Mesothelial cell of epicardium (in vitro differentiated cells): ENCODE measurements around the gene LRRC4. TPM values are rescaled to one million over a fixed set of nuclear protein-coding genes. Genes with fewer than 3 reads are reported as not detected.
A peak's percentile ranks its signal among the peaks of the same experiment; 100 is the strongest.

Experiments used
- DNase-seq, 2 experiments: peaks; one replicate each; pipeline ENCODE4 v3.0.0; 2021; ENCODE audit warnings: low spot score in 2 of 2; ENCODE audit not compliant: unreplicated experiment in 2 of 2
- H3K27ac Mint-ChIP-seq: 2 replicates; pipeline ENCODE4 v1.8.0; 2021; ENCODE audit warnings: mixed read lengths
- H3K27me3 Mint-ChIP-seq: 2 replicates; pipeline ENCODE4 v1.8.0; 2021; ENCODE audit warnings: low read depth, mixed read lengths
- H3K36me3 Mint-ChIP-seq: 2 replicates; pipeline ENCODE4 v1.8.0; 2021; ENCODE audit warnings: mixed read lengths
- H3K4me1 Mint-ChIP-seq: 2 replicates; pipeline ENCODE4 v1.8.0; 2021; ENCODE audit warnings: mixed read lengths
- H3K4me3 Mint-ChIP-seq: 2 replicates; pipeline ENCODE4 v1.8.0; 2021; ENCODE audit warnings: mild to moderate bottlenecking, moderate library complexity, mixed read lengths
- H3K9me3 Mint-ChIP-seq: 2 replicates; pipeline ENCODE4 v1.8.0; 2021; ENCODE audit warnings: mixed read lengths
- CTCF ChIP-seq: fragments of 200-600 bp; sonication (generic); IDR thresholded peaks from one replicate; pipeline ENCODE4 v1.5.0; 2021; ENCODE audit warnings: antibody characterized with exemption; ENCODE audit not compliant: unreplicated experiment
- total RNA-seq: library from RNA; stranded (reverse); gene quantifications from 3 replicates; pipeline ENCODE4 v1.2.1, GENCODE V29; 2021

LRRC4 gene
- total RNA-seq, 1 donor from 2014 or later, result 3.2 TPM

- Mint-ChIP-seq H3K27ac (no peak overlapping the region), H3K4me1 (peaks cover 19% of the 10 kb centered on the region), H3K4me3 (no peak overlapping the region), H3K36me3 (peaks cover 12% of the 10 kb centered on the region), H3K27me3 (peaks cover 15% of the 10 kb centered on the region), H3K9me3 (no peaks in the 10 kb centered on the region)
- DNase-seq, result no peak
- no peak for TF ChIP-seq CTCF
Observed at GRCh38 chr7:128025380-128025779, 5.9 kb downstream of the LRRC4 start.

- Mint-ChIP-seq H3K27ac (no peak overlapping the region), H3K9me3 (no peaks in the 10 kb centered on the region), H3K4me3 (no peak overlapping the region), H3K27me3 (peaks cover 3% of the 10 kb centered on the region), H3K4me1 (peaks cover 17% of the 10 kb centered on the region), H3K36me3 (peaks cover 8% of the 10 kb centered on the region)
- DNase-seq, result no peak
- TF ChIP-seq CTCF, result no peak
Observed at GRCh38 chr7:128024151-128024550, 7.1 kb downstream of the LRRC4 start.

- Mint-ChIP-seq H3K4me1 (peaks cover 16% of the 10 kb centered on the region), H3K27ac (no peak overlapping the region), H3K9me3 (no peaks in the 10 kb centered on the region), H3K4me3 (no peak overlapping the region), H3K27me3 (no peaks in the 10 kb centered on the region), H3K36me3 (peaks cover 4% of the 10 kb centered on the region)
- TF ChIP-seq CTCF, result no peak
- DNase-seq, result no peak
Observed at GRCh38 chr7:128022631-128023532, 8.4 kb downstream of the LRRC4 start.

- Mint-ChIP-seq H3K9me3 (no peaks in the 10 kb centered on the region), H3K27ac (no peak overlapping the region), H3K4me3 (no peak overlapping the region), H3K27me3 (no peaks in the 10 kb centered on the region), H3K36me3 (peaks cover 4% of the 10 kb centered on the region), H3K4me1 (peaks cover 9% of the 10 kb centered on the region)
- DNase-seq, result no peak
- no peak for TF ChIP-seq CTCF
Observed at GRCh38 chr7:128021366-128021765, 9.9 kb downstream of the LRRC4 start.

GRCh38 chr7:128020159-128020558 lies 11.1 kb downstream of the LRRC4 start:
- peaks cover 4% of the 10 kb centered on the region for H3K36me3 Mint-ChIP-seq
- no peak overlapping the region for H3K27ac Mint-ChIP-seq
- H3K4me1 Mint-ChIP-seq, result peaks cover 9% of the 10 kb centered on the region
- no peaks in the 10 kb centered on the region for H3K27me3 Mint-ChIP-seq
- TF ChIP-seq CTCF, result peak; percentile 64
- DNase-seq, result no peak
- no peak overlapping the region for H3K4me3 Mint-ChIP-seq
- H3K9me3 Mint-ChIP-seq, result no peaks in the 10 kb centered on the region
